Stimulated activated CD4-positive, alpha-beta T cell treated with anti-CD3 and anti-CD28 coated beads, Interleukin-15, amount 100 ng/mL, for 48 hours (primary cell): ENCODE results near the gene BTRC.

Experiments used
- DNase-seq, 2 donors: peaks; one replicate each; pipeline ENCODE4 v3.0.0-alpha.2; 2020; ENCODE audit warnings: low read depth in 2 of 2

The BTRC gene

DNA sequence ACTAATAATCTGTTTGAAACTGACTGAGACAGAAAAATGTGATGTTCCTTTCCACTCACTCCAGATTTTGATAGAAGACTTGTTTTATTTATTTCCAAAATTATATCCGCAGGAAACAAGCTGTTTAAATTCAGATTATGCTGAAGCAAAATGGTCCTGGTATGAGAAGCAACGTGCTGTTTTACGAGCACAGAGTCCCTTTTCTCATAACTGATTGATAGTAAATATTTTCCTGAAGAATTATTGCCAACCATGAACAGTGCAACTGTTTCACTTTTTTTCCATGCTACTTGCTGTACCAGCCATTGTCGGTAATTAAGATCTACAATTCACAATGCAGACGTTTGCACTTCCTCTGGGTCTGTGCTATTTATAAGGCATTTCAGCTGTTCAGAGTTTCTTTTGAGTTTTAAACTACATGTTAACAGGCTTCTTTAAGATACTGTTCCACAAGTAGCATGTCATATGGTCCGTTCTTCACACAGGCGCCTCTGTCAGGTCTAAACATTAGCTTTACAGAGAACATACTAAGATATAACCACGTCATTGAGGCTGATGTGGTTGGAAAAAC lies 130.3 kb downstream of the BTRC start:
- DNase-seq, result no peak

DNA sequence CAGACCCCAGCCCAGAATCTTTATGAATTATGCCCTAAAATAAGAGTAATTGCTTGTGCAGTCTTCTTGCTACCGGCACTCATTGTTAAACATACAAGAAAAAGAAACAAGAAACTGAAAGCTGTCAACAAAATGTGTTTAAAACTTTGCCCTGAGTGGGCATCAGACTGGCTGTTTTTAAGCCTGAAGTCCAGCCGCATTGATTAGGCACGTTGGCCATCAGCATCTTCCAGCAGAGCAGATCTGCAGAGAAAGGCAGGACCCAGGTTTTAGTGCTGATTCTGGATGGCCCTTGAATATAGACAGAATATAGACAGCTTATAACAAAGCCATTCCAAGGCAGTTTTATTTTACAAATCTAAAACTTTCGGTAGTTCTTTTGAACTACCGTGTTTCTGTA lies 131.2 kb downstream of the BTRC start:
- no peak for DNase-seq

DNA sequence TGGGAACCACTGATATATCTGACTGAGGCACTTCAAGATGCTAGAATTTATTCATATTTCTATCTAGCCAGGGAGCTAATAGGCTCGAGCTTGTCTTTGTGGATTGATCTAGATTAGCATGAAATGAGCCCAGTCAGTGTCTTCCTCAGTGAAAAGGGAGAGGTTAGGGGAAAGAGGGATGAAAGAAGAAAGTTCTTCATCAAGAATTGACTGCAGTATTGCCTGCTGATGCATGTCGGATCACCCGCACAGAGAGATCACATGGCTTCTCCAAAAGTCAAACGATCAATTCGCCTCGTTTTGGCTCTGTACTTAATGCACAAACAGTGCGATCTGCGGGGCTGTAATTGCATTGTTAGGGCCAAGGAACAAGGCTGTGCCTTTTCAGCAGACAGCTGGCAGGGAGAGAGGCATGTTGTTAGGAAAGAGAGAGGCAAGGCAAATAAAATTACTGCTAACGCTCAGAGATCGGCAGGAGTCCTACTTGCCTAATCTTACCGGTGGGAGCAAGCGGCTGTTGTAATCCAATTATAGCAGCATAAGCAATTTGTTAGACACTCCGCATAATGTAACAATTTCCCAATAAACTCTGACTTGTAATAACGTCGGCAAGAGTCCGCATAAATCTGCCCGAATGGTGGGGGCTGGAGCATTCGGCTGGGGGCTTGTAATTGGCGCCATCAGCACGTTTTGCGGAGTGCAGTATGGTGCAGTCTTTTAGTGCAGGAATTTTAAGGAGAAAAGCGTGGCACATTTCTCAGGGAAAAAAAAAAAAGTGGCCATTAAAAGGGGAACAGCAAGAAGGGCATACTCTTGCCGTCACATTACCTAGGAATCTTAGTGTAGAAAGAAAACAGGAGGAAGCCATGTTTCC lies 132.0 kb downstream of the BTRC start:
- no peak for DNase-seq

DNA sequence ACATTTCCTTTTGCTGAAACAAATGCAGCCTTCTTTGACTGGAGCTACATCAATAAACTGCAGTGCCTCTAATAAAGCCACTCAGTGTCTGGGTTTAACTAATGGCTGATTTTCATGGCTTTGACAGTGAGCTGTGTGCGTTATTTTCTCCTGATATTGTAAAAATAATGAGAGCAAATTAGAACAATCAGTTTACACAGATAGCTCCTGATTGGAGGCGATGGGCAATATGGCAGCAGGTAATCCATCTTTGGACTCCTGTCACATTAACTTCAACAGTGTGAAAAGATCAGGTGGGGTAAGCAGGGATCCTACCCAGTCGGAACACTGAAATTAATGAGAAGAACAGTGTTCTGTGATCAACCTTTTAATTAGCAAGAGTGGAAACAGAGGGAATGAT lies 133.4 kb downstream of the BTRC start:
- no peak for DNase-seq

DNA sequence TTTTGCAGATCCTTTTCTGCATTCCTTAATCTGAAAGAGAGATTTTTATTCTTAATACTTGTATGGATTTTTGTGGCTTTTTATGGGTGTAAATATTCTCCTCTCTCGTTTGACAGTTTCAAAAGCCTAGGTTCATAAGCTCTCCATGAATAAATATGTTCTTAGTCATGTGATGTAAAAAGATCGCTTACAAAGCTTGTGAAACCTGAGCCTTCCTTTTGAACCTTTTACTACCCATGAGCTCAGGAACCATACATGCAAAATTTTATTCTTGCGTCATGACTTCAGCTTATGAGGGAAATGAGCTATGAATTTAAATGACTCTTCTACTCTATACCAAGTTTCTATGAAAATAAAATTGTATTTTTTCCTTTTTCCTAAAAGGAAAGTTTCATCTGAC lies 135.4 kb downstream of the BTRC start:
- no peak for DNase-seq

DNA sequence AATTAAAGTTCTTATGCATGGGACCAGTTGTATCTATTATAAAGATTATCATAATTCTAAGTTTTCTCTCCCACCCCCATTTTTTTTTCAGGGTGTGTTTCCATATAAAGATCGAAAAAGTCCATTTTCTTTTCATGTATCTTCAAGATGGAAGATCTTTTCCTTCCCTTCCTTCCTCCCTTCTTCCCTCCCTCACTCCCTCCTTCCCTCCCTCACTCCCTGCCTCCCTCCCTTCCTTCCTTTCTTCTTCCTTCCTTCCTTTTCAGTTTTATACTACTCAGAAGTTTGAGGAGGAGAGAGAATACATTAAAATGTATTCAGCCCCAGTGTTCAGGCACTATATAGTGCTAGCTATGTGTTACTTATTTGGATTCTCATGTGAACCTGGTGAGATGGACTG lies 136.1 kb downstream of the BTRC start:
- DNase-seq, result no peak

DNA sequence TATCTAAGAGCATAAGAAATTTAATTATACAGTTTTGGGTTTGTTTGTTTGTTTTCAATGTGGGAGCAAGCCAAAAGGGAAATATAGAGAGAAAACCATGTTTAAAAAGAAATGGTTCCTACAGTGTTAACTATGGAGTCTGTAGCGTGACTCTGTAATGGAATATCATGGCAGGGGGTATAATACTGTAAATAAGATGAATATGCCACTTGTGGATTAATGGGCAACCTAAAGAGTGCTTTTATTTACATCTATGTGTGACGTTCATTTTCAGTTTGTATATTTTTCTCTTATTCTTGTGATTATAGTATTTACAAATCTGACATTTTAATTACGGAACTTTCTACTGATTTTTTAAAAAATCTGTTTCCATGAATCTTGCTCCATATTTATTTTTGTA lies 138.2 kb downstream of the BTRC start:
- no peak for DNase-seq

DNA sequence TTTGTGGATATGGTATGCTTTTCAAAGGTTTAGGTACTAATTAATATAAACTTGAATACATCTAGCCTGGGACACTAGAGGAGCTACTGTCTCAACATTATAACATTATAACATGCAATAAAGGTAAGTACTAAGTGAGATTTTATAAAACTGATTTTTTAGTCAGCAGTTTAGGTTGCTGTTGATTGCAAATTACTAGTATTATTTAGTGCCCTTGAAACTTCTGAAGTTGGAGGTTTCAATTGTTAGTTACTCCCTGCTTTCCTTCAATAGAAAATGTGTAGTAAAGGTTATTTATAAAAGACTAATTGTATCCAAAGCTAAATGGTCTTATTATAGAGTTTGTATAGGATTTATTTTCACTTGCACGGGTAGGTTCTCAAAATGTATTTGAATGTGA lies 138.8 kb downstream of the BTRC start:
- DNase-seq, result no peak

DNA sequence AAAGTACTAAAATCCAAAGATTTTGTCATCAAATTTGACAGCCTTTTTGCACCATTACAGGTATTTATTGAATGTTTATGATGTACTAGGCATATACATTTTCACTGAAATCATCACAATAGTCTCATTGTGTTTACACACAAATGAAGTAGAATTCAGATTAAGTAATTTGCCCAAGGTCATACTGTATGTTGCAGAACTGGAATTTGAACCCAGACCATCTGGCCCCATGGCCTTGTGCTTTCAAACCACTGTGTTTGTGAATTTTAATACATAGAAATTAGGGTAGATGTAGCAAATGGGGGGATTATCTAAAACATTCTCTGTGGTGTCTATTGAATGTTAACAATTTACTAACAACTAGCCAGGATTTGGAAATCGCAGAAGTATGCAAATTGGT lies 139.3 kb downstream of the BTRC start:
- DNase-seq, result no peak

DNA sequence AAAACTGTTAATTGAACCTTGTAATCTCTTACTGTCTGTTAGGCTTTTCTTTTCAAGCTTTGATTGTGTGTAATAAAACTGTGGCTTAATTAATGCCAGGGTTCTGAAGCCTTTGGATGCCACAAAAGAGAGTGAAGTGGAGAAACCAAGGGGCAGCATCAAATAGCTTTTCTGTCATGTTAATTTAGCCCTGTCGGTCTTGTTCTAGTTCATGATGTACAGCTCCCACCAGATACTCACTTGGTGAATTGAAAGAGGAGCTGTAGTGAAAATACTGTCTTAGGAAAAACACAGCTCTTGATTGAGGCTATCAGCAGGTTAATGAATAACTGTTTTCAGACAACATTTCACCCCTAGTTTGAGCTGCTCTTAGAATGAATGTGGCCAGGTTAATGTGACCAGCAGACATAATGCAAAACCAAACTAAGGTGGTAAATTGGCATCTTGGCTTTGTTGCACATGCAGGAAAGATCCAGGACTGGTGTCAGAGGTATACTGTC lies 139.9 kb downstream of the BTRC start:
- no peak for DNase-seq

DNA sequence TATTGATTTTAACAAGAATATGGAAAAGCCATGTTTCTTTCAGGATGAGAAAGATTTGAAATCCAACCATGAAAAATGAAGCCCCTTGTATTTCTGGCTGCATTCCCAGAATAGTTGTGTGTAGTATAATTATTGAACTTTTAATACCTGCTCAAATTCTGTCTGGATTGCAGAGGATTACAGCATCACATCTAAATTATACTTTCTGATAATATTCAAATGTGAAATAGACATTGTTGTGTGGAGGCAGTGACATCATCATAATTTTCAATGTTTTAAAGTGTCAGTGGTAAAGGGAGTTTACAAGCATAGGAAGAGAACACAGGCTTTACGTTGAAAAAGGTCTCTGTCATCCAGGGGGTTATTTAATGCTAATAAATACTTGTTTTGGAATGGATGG lies 140.7 kb downstream of the BTRC start:
- no peak for DNase-seq

DNA sequence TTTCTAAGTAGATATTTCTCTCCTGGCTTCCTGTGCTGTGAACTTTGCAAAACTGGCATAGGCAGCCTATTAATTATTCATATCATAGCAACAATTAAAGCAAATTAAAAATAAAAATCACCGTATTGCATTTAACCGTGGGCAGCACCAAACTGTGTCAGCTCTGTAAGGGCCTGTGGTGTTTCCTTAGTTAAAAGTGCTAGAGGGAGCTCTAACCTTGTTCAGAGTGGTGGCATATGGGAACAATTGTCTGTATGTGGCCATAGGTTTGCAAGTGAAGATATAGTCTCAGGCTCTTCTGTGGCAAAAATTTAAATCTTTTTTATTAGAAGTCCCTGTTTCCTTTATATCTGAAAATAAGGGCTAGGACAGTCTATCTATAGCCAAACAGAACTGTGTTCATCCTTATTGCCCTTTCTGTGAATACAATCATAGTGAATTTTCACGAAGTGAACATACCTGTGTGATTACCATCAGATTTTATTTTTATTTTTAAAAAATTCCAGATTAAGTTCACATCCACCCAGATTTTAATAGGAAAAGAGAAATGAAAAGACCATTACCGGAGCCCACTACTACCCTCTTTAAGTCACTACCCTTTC lies 141.5 kb downstream of the BTRC start:
- no peak for DNase-seq

DNA sequence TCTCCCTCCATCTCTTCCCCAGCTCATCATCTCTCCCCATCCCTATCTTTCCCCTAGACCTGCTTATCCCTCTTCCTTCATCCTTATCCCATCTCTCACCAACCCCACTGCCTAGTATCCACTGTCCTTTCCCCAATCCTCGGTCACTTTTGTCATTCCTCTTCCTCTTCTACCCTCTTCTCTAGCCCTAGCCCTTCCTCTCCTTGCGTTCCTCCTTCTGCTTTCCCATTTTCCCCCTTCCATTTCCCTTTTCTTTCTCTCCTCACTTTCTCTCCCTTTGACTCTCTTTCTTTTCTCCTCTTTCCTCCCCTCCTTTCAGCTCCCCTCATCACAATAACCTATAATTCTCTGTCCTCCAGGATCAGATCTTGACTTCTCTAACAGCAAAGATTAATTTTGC lies 150.5 kb downstream of the BTRC start:
- DNase-seq, result no peak

DNA sequence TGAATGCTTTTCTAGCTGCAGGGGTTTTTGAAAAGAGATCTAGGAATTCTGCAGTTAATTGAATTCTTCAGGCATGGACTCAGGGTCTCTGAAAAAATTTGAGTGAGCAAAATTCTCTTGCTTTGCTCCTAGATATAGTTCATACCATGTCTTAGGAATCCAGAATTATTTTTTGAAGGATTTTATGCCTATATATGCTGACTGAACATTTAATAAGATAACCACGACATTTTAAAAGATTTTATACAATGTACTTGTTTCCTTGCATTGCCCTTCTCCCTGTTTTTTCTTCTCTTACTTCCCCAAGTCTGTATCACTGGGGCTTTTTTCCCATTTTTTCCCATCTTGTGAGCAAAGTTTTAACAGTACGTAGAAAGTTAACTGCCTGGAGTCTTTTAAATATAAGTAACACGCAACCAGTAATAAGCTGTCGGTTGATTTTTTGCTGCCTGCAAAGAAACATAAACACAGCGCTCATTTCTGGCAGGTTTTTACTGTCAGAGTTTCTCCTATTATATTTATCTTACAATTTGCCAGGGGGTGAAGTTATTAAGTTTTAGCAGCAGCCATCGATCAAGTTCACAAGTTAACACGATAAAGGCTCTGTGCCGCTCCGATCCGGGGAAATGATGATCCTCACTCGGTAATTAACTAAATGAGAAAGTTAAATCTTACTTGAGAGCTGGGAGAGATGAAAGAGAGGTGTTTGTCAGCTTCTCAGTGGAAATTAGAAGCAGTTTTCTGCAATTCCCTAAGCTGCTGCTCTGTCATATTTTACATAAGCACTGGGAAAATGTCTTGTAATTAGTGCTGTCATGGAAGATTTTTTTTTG lies 153.1 kb downstream of the BTRC start:
- DNase-seq, result no peak

DNA sequence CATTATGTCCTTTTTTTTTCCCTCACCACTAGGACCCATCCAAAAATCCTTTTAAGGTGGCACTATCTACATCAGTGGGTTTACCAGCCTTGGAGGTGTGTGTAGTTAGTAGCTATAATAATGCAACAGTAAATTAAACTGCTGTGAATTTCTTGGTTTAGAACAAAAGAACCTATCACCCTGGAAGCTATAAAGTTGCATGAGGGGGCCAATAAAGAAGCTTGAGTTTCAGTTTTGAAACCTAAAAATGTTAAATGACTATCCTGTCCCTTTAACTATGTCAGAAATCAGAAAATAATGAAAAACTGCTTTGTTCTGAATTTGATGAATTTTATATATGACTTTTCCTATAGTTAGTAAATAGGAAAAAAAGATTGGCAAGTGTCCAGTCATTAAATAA lies 153.9 kb downstream of the BTRC start:
- DNase-seq, result no peak

DNA sequence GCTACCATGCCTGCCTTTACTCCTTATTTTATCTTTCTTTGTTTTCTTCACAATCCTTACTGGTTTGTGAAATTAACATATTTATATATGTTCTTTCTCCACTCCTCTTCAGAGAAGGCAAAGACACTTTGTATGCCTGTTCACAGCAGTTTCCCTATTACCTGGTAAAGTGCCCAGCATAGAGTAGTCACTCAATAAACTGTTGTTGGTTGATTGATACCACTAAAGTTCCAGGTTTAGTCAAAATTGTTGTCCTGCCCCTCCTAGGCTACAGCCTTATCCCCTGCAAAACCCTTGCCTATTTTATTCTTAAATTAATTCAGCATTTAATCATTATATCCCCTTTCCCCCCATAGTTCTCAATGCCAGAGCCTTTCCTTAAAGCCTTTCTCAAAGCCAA lies 158.0 kb downstream of the BTRC start:
- DNase-seq, result no peak

DNA sequence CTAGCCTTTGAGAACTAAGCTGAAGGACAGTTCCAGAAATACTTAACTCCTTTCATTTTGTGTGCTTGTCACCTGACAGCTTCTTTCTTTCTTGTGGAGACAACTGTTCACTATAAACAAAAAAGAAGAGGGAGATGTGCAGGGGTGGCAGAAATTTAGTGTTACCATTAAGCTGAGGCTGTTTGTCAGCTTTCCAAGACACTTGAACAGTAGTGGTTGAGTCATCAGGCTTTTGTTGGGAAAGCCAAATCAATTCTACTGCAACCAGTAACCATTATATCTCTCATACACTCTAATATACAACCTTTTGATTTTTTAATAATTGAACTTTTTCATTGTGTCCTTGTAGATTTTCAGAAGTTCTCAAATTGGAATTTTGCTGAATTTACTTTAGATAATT lies 158.8 kb downstream of the BTRC start:
- DNase-seq, result no peak

DNA sequence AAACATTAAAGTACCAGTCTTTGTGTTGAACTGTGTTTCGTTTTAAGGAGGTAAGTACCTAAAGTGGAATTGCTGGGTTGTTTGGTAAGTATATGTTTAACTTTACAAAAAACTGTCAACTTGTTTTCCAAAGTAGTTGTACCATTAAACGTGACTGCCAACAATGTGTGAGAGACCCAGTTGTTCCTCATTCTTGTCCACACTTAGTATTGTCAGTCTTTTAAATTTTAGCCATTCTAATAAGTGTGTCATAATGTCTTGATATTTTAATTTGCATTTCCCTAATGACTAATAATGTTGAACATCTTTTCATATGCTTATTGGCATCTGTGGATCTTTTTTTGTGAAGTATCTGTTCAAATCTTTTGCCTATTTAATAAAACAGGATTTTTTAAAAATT lies 159.8 kb downstream of the BTRC start:
- no peak for DNase-seq

DNA sequence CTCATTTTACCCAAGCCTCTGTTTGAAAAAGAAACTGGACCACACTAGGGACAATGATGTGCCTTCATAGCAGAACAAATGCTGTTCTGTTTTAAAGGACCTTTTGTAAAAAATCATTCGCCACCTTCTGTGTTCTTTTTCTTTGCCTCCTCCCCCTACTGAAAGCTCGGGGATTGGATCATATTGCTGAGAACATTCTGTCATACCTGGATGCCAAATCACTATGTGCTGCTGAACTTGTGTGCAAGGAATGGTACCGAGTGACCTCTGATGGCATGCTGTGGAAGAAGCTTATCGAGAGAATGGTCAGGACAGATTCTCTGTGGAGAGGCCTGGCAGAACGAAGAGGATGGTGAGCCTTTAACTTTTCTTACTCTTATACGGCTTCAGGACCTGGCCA lies 171.9 kb downstream of the BTRC start:
- no peak for DNase-seq

DNA sequence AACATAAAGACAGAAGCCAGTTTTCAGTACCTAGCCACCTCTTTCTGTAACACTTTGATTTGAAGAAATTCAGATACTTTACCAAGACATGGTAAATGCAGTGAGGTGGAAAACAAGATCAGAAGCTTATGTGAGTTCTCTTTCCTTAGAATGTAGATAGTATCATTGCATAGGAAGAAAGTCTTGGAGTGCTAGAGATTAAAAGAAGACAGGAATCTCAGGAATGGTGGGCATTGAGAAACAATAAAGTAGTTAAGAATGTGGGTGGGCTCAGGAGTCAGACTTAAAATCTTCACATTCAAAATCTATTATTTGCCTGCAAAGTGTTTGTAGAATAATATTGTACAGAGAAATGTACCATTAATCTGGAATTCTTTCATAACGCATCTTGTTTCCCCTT lies 175.2 kb downstream of the BTRC start:
- no peak for DNase-seq

DNA sequence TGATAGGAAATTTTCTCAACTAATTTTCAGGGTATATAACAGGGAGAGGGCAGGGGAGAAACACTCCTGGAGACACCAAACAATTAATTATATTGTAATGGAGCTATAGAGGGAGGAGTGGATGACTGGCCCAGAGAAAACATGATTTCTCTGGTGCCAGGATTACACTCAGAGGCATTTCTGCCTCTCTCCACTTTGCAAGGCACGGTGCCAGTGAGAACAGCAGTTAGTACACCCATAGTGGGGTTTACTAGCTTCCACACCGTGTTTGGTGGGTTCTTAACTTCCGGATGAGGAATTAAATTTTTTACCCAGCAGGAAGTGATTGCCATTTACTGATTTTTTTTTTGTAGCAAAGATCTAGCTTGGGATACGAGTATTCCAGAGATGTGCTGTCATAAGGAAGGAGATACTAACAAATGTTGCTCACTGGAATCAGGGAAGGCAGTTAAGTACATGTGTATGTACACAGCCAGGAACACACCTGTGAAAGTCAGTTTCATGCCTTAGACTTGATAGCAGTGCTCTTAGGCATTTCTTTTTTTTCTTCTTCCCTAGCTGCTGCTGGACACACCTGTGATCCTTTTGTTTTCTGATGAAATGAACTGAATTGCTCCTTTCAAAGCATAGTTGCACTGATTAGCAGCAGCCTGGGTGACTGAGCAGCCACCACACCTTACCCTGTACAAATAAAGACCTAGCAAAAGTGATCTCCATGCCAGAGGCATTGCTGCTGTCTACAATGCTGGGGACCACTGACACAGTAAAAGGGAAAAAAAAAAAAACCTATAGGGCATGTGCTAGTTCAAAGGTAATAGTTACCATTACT lies 176.0 kb downstream of the BTRC start:
- no peak for DNase-seq
